KOPT-K1 (cell line): ENCODE measurements around the gene PPP2R5C.

Experiments
- H3K27ac ChIP-seq: fragments of 200-600 bp; sonication (generic); 2 replicates; pipeline ENCODE4 v1.5.1; 2016; ENCODE audit warnings: antibody characterized with exemption, mild to moderate bottlenecking, low read depth, low read length; ENCODE audit not compliant: poor library complexity, severe bottlenecking
- H3K36me3 ChIP-seq: fragments of 200-600 bp; sonication (generic); 2 replicates; pipeline ENCODE4 v1.5.1; 2017; ENCODE audit warnings: antibody characterized with exemption, mild to moderate bottlenecking, low read length, moderate library complexity; ENCODE audit not compliant: insufficient read depth
- H3K9me3 ChIP-seq: fragments of 200-600 bp; sonication (generic); 2 replicates; pipeline ENCODE4 v1.5.1; 2017; ENCODE audit warnings: antibody characterized with exemption, low read length, mild to moderate bottlenecking; ENCODE audit not compliant: insufficient read depth, poor library complexity, severe bottlenecking

The PPP2R5C gene

GRCh38 chr14:101808020-101808641, 46.6 kb downstream of the PPP2R5C start:
- Histone ChIP-seq H3K9me3 (no peaks in the 10 kb centered on the region), H3K27ac (no peak overlapping the region), H3K36me3 (0 out of 2 replicates have a peak, but pooled peaks cover 6% of the 10 kb centered on the region)

DNA sequence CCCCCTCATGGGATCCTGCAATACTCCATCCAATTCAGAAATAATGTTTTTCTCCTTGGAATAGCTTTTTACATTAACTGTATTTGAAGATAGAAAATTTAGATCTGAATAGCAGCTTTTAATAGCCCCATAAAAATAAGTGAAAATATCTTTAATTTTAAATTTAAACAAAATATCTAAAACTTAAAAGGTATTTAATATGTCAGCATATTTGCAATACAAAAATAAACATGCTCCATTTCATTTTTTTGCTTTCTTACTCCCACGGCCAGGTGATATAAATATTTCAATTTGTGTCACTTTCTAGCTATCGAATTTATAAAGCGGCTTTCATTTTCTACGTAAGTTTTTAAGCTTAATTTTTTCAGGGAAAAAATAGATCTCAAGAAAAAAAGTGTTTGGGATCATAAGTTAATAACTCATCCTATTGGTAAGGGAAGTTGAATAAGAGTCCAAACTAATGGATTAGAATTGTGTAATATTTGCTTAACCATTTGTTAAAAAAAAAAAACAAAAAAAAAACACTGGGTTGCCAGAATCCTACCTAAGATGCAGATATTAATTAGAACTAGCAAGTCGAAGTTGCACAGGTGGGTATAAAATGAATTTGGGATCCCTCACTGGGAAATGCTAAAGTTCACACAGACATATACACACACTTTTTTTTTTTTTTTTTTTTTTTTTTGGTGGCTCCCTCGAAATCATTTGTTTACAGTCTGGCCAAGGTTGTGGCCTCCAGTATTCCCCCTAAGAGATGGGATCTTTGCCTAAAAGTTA, 47.6 kb downstream of the PPP2R5C start:
- Histone ChIP-seq H3K27ac (peak overlapping the region; percentile 99), H3K9me3 (no peaks in the 10 kb centered on the region), H3K36me3 (peaks cover 12% of the 10 kb centered on the region; the same call in 1 of the 2 replicates)

DNA sequence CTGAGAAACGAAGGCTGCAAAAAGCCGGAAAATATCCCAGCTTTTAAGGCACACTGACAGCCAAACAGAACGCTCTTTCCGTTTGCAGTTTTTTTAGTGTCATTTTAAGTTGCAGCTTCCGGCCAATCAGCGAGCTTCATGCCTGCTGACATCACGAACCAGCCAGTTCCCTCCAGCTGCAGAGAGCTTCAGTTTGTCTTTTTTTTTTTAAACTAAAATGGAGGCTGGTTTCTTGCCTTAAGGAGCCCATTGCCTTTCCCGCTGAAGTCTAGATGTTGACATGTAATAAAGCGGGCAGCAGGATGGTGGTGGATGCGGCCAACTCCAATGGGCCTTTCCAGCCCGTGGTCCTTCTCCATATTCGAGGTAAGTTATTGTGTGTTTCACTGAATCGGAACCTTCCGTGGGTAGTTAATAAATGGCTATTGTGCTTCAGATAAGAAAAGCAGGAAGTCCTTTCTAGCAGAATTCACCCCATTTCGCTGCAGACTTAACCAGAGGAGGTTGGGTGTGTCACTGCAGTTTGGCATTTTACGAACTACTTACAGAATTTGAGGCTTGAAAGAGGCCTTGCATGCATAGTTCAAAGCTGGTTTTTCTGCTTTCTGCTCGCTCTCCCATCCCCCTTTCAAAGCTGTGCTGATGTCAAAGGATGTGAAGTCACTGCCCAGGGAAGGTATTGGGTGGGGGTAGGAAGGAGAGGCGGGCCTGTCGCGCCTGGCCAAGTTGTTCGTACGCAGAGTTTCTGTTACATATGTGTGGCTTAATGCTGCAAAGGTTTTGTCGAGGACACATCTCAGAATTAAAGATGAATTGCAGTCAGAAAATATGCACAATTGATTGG, 48.4 kb downstream of the PPP2R5C start:
- Histone ChIP-seq H3K9me3 (no peaks in the 10 kb centered on the region), H3K36me3 (peaks cover 20% of the 10 kb centered on the region), H3K27ac (peak overlapping the region; percentile 99)

- Histone ChIP-seq H3K27ac (peak overlapping the region; percentile 99), H3K9me3 (no peaks in the 10 kb centered on the region), H3K36me3 (peaks cover 27% of the 10 kb centered on the region)
These were observed 49.5 kb downstream of the PPP2R5C start for GRCh38 chr14:101810897-101811621.

GRCh38 chr14:101812071-101812470, 50.6 kb downstream of the PPP2R5C start:
- H3K36me3 ChIP-seq, result peaks cover 27% of the 10 kb centered on the region
- no peaks in the 10 kb centered on the region for H3K9me3 ChIP-seq
- no peak overlapping the region for H3K27ac ChIP-seq

GRCh38 chr14:101813171-101813759, 51.8 kb downstream of the PPP2R5C start:
- Histone ChIP-seq H3K36me3 (peaks cover 27% of the 10 kb centered on the region), H3K27ac (no peak overlapping the region), H3K9me3 (no peaks in the 10 kb centered on the region)

GRCh38 chr14:101813833-101814232, 52.3 kb downstream of the PPP2R5C start:
- Histone ChIP-seq H3K27ac (no peak overlapping the region), H3K36me3 (peaks cover 28% of the 10 kb centered on the region), H3K9me3 (no peaks in the 10 kb centered on the region)

DNA sequence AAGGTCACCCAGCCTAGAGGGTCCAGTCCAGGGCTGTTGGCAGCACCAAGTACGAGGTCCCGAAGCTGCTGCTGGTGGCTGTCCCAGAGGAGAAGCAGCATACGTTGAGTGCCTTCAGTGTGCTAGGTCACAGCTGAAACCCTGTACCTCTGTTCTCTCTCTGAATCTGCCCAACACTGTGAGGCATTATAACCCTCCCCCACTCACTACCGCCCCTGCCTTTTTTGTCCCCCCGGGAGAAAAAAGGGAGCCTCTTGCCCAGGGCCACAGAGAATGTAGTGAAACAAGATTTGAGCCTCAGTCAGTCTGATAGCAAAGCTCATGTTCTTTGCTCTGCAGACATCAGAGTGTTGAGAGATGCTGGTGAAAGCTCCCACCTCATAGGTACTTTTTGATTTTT, 53.4 kb downstream of the PPP2R5C start:
- Histone ChIP-seq H3K9me3 (no peaks in the 10 kb centered on the region), H3K27ac (peak overlapping the region; percentile 10), H3K36me3 (peaks cover 39% of the 10 kb centered on the region)

DNA sequence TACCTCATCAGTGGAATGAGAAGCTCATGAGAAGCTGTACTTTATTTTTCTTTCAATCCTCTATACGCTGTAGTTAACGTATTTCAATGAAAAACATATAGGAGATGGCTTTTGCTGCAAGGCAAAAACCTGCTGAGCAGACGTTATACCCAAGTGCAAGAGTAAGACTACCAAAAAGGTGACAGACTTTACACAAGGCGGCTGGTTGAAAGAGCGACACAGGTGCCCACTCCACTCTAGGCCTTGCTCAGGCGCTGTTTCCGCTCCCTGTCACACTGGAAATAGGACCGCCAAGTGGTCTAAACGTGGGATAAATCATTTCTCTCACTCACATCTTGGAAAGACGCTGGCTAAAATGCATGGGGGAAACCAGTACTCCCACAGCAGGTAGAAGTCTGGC, 54.5 kb downstream of the PPP2R5C start:
- H3K36me3 ChIP-seq, result peaks cover 46% of the 10 kb centered on the region
- no peaks in the 10 kb centered on the region for H3K9me3 ChIP-seq
- no peak overlapping the region for H3K27ac ChIP-seq

DNA sequence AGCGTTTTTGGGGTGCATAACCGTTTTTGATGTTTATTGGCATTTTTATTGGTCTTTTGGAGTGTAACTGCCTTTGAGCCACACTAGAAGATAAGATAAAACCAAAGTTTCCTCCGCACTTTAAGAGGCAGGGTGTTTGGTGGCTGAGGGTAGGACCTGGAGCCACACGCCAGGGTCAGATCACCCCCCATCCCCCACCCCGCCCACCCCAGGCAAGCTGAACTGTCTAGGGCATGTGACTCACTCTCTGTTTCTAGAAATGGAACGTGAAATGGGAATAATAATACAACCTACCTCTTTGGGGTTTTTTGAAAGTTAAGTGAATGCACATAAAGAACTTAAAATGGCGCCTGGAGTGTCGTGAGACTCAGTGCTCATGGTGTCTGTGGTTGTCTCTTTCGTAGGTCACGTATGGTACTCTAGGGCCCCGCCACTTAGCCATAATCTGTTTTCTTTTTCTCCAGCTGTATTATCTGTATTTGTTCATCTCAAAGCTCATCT, 56.0 kb downstream of the PPP2R5C start:
- Histone ChIP-seq H3K27ac (peak overlapping the region; percentile 76), H3K9me3 (no peaks in the 10 kb centered on the region), H3K36me3 (peaks cover 45% of the 10 kb centered on the region)

DNA sequence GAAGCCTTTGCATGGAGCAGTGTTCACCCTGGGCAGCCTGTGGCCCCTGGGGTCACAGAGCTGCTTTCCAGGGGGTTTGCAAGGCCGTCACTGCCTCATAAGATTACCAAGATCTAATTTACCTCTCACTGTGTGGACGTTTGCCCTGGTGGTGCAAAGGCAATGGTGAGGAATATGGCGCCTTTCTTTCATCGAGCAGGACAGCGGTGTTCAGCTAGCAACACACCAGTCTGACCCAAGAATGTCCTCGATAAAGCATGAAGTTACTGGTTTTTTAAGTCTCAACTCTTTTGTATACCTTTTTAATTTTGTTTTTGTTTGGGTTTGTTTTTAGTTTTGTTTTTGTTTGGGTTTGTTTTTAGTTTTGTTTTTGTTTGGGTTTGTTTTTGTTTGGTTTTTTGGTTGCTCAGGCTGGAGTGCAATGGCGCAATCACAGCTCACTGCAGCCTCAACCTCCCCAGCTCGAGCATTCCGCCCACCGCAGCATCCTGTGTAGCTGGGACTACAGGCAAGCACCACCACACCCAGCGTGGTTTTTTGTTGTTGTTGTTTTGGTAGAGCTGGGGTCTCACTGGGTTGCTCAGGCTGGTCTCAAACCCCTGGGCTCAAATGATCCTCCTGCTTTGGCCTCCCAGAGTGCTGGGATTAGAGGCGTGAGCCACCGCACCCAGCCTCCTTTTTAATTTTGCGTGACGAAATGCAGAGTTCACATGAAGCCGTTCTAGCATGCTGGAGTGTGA, 57.9 kb downstream of the PPP2R5C start:
- peak overlapping the region; percentile 30 for H3K27ac ChIP-seq

GRCh38 chr14:101820283-101820798, 58.8 kb downstream of the PPP2R5C start:
- Histone ChIP-seq H3K27ac (no peak overlapping the region), H3K36me3 (peaks cover 22% of the 10 kb centered on the region), H3K9me3 (no peaks in the 10 kb centered on the region)

More for the DNA sequence above, 57.9 kb downstream of the PPP2R5C start:
- peaks cover 31% of the 10 kb centered on the region for H3K36me3 ChIP-seq
- H3K9me3 ChIP-seq, result no peaks in the 10 kb centered on the region

- peaks cover 4% of the 10 kb centered on the region for H3K9me3 ChIP-seq
- peaks cover 31% of the 10 kb centered on the region for H3K36me3 ChIP-seq
- H3K27ac ChIP-seq, result no peak overlapping the region
These were observed 60.0 kb downstream of the PPP2R5C start for GRCh38 chr14:101821528-101821927.
